ENCODE measurements around the gene MFSD6. TPM values are rescaled to one million over a fixed set of nuclear protein-coding genes. Genes with fewer than 3 reads are reported as not detected.

Gene MFSD6
- polyA plus RNA-seq, 1 of the 3 experiments (the other 2 are of a cell fraction), result 15.1 TPM

GRCh38 chr2:190533968-190534309 lies 125.8 kb downstream of the MFSD6 start (continued):
- TF ChIP-seq IRF3 (IDR thresholded peaks at IDR 0.05; ENCODE audit: low read depth, low read length) (no peak), USF1 (IDR thresholded peaks at IDR 0.05; ENCODE audit: borderline replicate concordance, low read depth) (no peak), RCOR1 (IDR thresholded peaks at IDR 0.05; ENCODE audit: low read length) (no peak), NRF1 (IDR thresholded peaks at IDR 0.05; ENCODE audit: low read depth, low read length) (no peak), RAD21 (IDR thresholded peaks at IDR 0.05; ENCODE audit: low read length) (no peak), EP300 (IDR thresholded peaks at IDR 0.05; ENCODE audit: borderline replicate concordance in 1 of 2, low read depth in 1 of 2, low read length in 1 of 2) (no peak), NFIC (IDR thresholded peaks at IDR 0.05; ENCODE audit: borderline replicate concordance) (no peak), FOXJ3 (CRISPR knock-in tag; IDR thresholded peaks at IDR 0.05) (no peak)

- H3K9ac ChIP-seq, result peak within 1 kb of the TSS; percentile 85
- H3K27ac ChIP-seq (ENCODE audit: low read depth in 2 of 2, low read length in 1 of 2), result peak within 1 kb of the TSS in 1 of 2 experiments; percentile 84; a peak in 3 of 4 replicates
- peaks cover 4% of the 10 kb centered on the region for H3K9me3 ChIP-seq
- no peaks in the 10 kb centered on the region for H3K79me2 ChIP-seq (ENCODE audit: insufficient read depth)
- no peaks in the 10 kb centered on the region for H3K27me3 ChIP-seq (ENCODE audit: insufficient read depth)
- peak within 1 kb of the TSS; percentile 84 for H3K4me2 ChIP-seq
- peaks cover 5% of the 10 kb centered on the region for H3F3A ChIP-seq (replicated peaks; ENCODE audit: insufficient read depth)
- H2AFZ ChIP-seq (ENCODE audit: low read depth), result peak within 1 kb of the TSS; percentile 98
- CTCF ChIA-PET, result interaction anchor here (0.6 kb wide), 1 partner anchor 89 kb away, joined by 3 read pairs; no protein-coding TSS in a partner anchor
- H3K36me3 ChIP-seq (replicated peaks in 1 of 2; ENCODE audit: control insufficient read depth in 1 of 2, insufficient read depth in 2 of 2, low read length in 1 of 2), result no peaks in the 10 kb centered on the region
- WGBS (ENCODE audit: low lambda C conversion rate), result 3% methylated on average over 22 of the region's 92 CpGs
- DNase-seq, result peak; percentile 93
- H3K9me2 ChIP-seq, result no peaks in the 10 kb centered on the region
- peak within 1 kb of the TSS; percentile 75 to 76 for H3K4me3 ChIP-seq (ENCODE audit: low read depth in 2 of 2, low read length in 1 of 2)
- H4K20me1 ChIP-seq (ENCODE audit: insufficient read depth), result no peaks in the 10 kb centered on the region
- POLR2A ChIA-PET, result interaction anchor here (0.8 to 1.2 kb wide), 3 partner anchors 19 to 272 kb away, joined by 3 to 4 read pairs (median 4); partner anchors contain the start of gene NAB1
- H3K4me1 ChIP-seq (ENCODE audit: control insufficient read depth in 1 of 2, insufficient read depth in 2 of 2, low read depth in 1 of 2, low read length in 1 of 2), result peaks cover 0 to 7% of the 10 kb centered on the region in 2 experiments; a peak in 2 of 4 replicates
- TF ChIP-seq FOSL2 (IDR thresholded peaks at IDR 0.05; ENCODE audit: borderline replicate concordance, low read depth) (no peak), SIN3A (IDR thresholded peaks at IDR 0.05; ENCODE audit: borderline replicate concordance, low read depth, low read length) (no peak), EP300 (IDR thresholded peaks at IDR 0.05; ENCODE audit: borderline replicate concordance in 1 of 2, low read depth in 1 of 2, low read length in 1 of 2) (no peak), PBX3 (IDR thresholded peaks at IDR 0.05) (peak; percentile 51; the same call in 1 of the 2 replicates), GABPA (IDR thresholded peaks at IDR 0.05; ENCODE audit: low read depth) (no peak), TCF12 (IDR thresholded peaks at IDR 0.05) (no peak), FOXJ3 (CRISPR knock-in tag; IDR thresholded peaks at IDR 0.05) (no peak), TEAD4 (IDR thresholded peaks at IDR 0.05; ENCODE audit: borderline replicate concordance, insufficient read depth) (no peak), USF2 (IDR thresholded peaks at IDR 0.05; ENCODE audit: borderline replicate concordance, low read depth, low read length) (no peak), GATA2 (CRISPR knock-in tag; IDR thresholded peaks at IDR 0.05) (no peak), RFX5 (IDR thresholded peaks at IDR 0.05; ENCODE audit: low read length) (no peak), JUND (IDR thresholded peaks at IDR 0.05) (no peak), EZH2phosphoT487 (IDR thresholded peaks at IDR 0.05; ENCODE audit: borderline replicate concordance, low read depth) (no peak), MEF2A (IDR thresholded peaks at IDR 0.05; ENCODE audit: borderline replicate concordance, low read depth) (no peak), NRF1 (IDR thresholded peaks at IDR 0.05; ENCODE audit: low read depth, low read length) (peak; percentile 59), RXRA (IDR thresholded peaks at IDR 0.05; ENCODE audit: borderline replicate concordance, low read depth) (no peak), RAD21 (IDR thresholded peaks at IDR 0.05; ENCODE audit: low read length) (0 out of 2 replicates have a peak, but pooled peaks have one; percentile 1), NFIC (IDR thresholded peaks at IDR 0.05; ENCODE audit: borderline replicate concordance) (no peak), FOXM1 (IDR thresholded peaks at IDR 0.05; ENCODE audit: low read depth) (no peak), RCOR1 (IDR thresholded peaks at IDR 0.05; ENCODE audit: low read length) (no peak), ZBTB33 (IDR thresholded peaks at IDR 0.05; ENCODE audit: borderline replicate concordance, low read depth) (no peak), USF1 (IDR thresholded peaks at IDR 0.05; ENCODE audit: borderline replicate concordance, low read depth) (no peak)
These were observed 126.4 kb downstream of the MFSD6 start, which contains the start of gene NEMP2 for GRCh38 chr2:190534310-190535120. NEMP2 (minus strand) TSS chr2:190534722; CDS start chr2:190534655, 67 bp downstream.
